Measurements from ENCODE around the gene CLK2. TPM values are rescaled to one million over a fixed set of nuclear protein-coding genes. Genes with fewer than 3 reads are reported as not detected.

CLK2 gene
- total and polyA plus RNA-seq, 2 of the 8 experiments (the other 6 are each of a cell fraction or from before 2014, with no cell fraction given) = 62.2 to 76.0 TPM

DNA sequence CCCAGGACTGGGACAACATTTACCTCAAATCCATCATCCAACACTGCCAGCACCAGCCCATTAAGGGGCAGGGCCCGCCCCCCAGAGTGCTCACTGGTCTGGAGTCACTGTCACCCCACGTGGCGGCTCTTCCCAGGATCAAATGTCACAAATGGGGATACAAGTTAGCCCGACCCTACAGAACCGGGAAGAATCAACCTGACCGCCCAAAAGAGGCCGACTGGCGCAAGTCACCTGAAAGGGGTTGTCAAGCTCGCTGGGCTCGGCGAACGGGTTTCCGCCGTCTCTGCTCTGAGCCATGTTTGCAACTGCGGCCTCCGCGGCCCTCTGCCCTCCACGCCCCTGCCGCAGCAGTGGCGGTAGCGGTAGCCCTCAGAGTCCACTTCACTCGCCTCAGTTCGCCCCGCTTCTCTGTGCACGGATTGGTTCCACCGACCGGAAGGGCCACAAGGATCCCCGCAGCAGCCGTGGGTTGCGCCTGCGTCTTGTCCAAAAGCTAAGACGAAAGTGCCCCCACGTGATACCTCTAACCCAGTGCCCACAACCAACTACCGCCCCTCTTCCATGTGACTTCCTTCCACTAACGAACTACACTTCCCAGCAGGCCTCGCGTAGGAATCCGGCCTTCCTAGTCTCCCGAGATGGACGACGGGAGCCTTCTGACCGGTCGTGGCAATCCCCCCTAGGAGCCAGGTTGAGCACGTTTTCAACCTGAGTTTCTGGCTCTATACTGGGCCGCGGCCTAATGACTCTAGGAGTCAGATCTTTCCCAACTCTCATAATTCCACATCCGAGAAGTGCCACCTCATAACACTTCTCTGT lies 11.2 kb downstream of the CLK2 start, which contains the start of gene SCAMP3:
Gene SCAMP3, minus strand, starts transcription at position 509 of the 822 bp plus-strand sequence. Its CDS starts 209 bp downstream, at position 300.
- H2BK12ac ChIP-seq (ENCODE audit: low read depth, low read length) = no peak within 1 kb of the TSS
- no peak for TF ChIP-seq KDM1A (IDR thresholded peaks at IDR 0.05; ENCODE audit: borderline replicate concordance, low read length)
- TF ChIP-seq YY1 (IDR thresholded peaks at IDR 0.05; ENCODE audit: low read depth, low read length) = 0 out of 2 replicates have a peak, but pooled peaks have one; percentile 44
- no peak for TF ChIP-seq RXRA (IDR thresholded peaks at IDR 0.05; ENCODE audit: insufficient read depth, low read depth, low read length)
- TF ChIP-seq RNF2 (IDR thresholded peaks at IDR 0.05; ENCODE audit: borderline replicate concordance, low read depth, low read length, missing control alignments, poor library complexity, severe bottlenecking) = no peak
- TF ChIP-seq SP1 (IDR thresholded peaks at IDR 0.05; ENCODE audit: low read depth, low read length) = no peak
- TF ChIP-seq BRCA1 (IDR thresholded peaks at IDR 0.05; ENCODE audit: low read depth, low read length) = peak; percentile 73
- no peak for TF ChIP-seq SP2 (IDR thresholded peaks at IDR 0.05; ENCODE audit: low read length)
- TF ChIP-seq, protein P1, sequence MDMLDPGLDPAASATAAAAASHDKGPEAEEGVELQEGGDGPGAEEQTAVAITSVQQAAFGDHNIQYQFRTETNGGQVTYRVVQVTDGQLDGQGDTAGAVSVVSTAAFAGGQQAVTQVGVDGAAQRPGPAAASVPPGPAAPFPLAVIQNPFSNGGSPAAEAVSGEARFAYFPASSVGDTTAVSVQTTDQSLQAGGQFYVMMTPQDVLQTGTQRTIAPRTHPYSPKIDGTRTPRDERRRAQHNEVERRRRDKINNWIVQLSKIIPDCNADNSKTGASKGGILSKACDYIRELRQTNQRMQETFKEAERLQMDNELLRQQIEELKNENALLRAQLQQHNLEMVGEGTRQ (IDR thresholded peaks at IDR 0.05; ENCODE audit: low read length) = peak; percentile 97
- TF ChIP-seq TCF12 (IDR thresholded peaks at IDR 0.05; ENCODE audit: low read depth, low read length) = no peak
- peak; percentile 82; the same call in 1 of the 2 replicates for TF ChIP-seq SP4 (IDR thresholded peaks at IDR 0.05; ENCODE audit: low read length)

More for the DNA sequence above, 11.2 kb downstream of the CLK2 start, which contains the start of gene SCAMP3:
- Histone ChIP-seq H4K20me1 (replicated peaks in 1 of 2; ENCODE audit: control insufficient read depth in 1 of 2, insufficient read depth in 2 of 2, low read length in 2 of 2) (peaks cover 0 to 1% of the 10 kb centered on the region in 2 experiments), H3K27ac (ENCODE audit: low read depth, low read length) (peak within 1 kb of the TSS; percentile 27; the same call in 1 of the 2 replicates), H3K56ac (replicated peaks; ENCODE audit: insufficient read length, low read depth, low read length) (no peak within 1 kb of the TSS), H2BK15ac (ENCODE audit: low read length) (no peak within 1 kb of the TSS), H3K14ac (ENCODE audit: insufficient read length) (no peak within 1 kb of the TSS), H3K9me3 (ENCODE audit: insufficient read depth in 2 of 2, low read depth in 1 of 2, low read length in 1 of 2) (no peaks in the 10 kb centered on the region), H3K79me1 (ENCODE audit: low read depth, low read length) (peaks cover 6% of the 10 kb centered on the region), H3K18ac (ENCODE audit: extremely low read depth, low read length) (peak within 1 kb of the TSS; percentile 63; the same call in 1 of the 2 replicates), H3K79me2 (ENCODE audit: control insufficient read depth in 1 of 2, insufficient read depth in 2 of 2, low read length in 2 of 2) (peaks cover 0 to 14% of the 10 kb centered on the region in 2 experiments; a peak in 1 of 4 replicates), H3K4me3 (ENCODE audit: extremely low read depth in 1 of 4, insufficient read depth in 2 of 4, low read depth in 3 of 4, low read length in 4 of 4) (peak within 1 kb of the TSS; percentile 71 to 89 (median 76)), H3K9ac (replicated peaks in 1 of 4; ENCODE audit: extremely low read depth in 1 of 4, low read depth in 3 of 4, low read length in 3 of 4) (peak within 1 kb of the TSS; percentile 61 to 70 (median 64)), H3K36me3 (ENCODE audit: control insufficient read depth in 2 of 4, insufficient read depth in 4 of 4, low read length in 3 of 4) (peaks cover 21 to 47% (median 42%) of the 10 kb centered on the region in 4 experiments), H2BK20ac (ENCODE audit: low read length) (no peak within 1 kb of the TSS), H2BK5ac (ENCODE audit: low read depth, low read length) (peak within 1 kb of the TSS; percentile 83), H3K23me2 (ENCODE audit: low read depth, low read length) (peaks cover 5% of the 10 kb centered on the region), H4K5ac (ENCODE audit: insufficient read length, low read depth, low read length) (peak within 1 kb of the TSS; percentile 3), H4K91ac (replicated peaks; ENCODE audit: insufficient read length, low read length) (no peak within 1 kb of the TSS), H2BK120ac (replicated peaks; ENCODE audit: low read depth, low read length) (no peak within 1 kb of the TSS), H3K4ac (replicated peaks; ENCODE audit: insufficient read length, low read depth, low read length) (no peak within 1 kb of the TSS), H3K4me2 (ENCODE audit: insufficient read depth in 1 of 2, low read depth in 2 of 2, low read length in 2 of 2) (peak within 1 kb of the TSS; percentile 74 to 97), H2AFZ (ENCODE audit: low read length) (peak within 1 kb of the TSS; percentile 23; the same call in 1 of the 2 replicates), H3K23ac (ENCODE audit: insufficient read length) (no peak within 1 kb of the TSS), H4K8ac (ENCODE audit: extremely low read depth, insufficient read depth, low read length) (peak within 1 kb of the TSS; percentile 47; the same call in 1 of the 2 replicates), H3K27me3 (replicated peaks in 1 of 4; ENCODE audit: control insufficient read depth in 3 of 4, extremely low read depth in 1 of 4, insufficient read depth in 3 of 4, low read length in 3 of 4) (no peaks in the 10 kb centered on the region), H3K4me1 (replicated peaks in 1 of 4; ENCODE audit: control insufficient read depth in 3 of 4, insufficient read depth in 4 of 4, low read length in 3 of 4) (peaks cover 0 to 8% (median 4%) of the 10 kb centered on the region in 4 experiments; a peak in 3 of 7 replicates), H2AK5ac (ENCODE audit: low read depth, low read length) (no peak within 1 kb of the TSS; the same call in 1 of the 2 replicates)
- DNase-seq (ENCODE audit: low read depth in 1 of 2, low spot score in 2 of 2) (peak; percentile 90 to 95), FAIRE-seq (peak; percentile 55)
- ChIA-PET POLR2A (ENCODE audit: partially characterized antibody) (interaction anchor here (0.6 to 6.4 kb wide), 30 partner anchors 10 to 420 kb away, joined by 3 to 87 read pairs (median 4); partner anchors contain the start of genes CLK2, FDPS, HCN3 and PKLR), CTCF (ENCODE audit: partially characterized antibody) (interaction anchor here (0.6 to 4.0 kb wide), 9 partner anchors 11 to 85 kb away, joined by 3 to 63 read pairs (median 5); no protein-coding TSS in a partner anchor)
- WGBS, 2 experiments (ENCODE audit: extremely low coverage in 1 of 2, insufficient coverage in 1 of 2, insufficient read length in 1 of 2, insufficient replicate concordance in 2 of 2, low coverage in 1 of 2, low lambda C conversion rate in 2 of 2, missing lambda C conversion rate in 1 of 2) = 3% methylated on average over 45 of the region's 47 CpGs; no CpG with 5 or more reads in 1 of the 2 experiments

All from H1 (cell line).